Measurements from ENCODE around the gene CYP2W1. TPM values are rescaled to one million over a fixed set of nuclear protein-coding genes. Genes with fewer than 3 reads are reported as not detected.

The CYP2W1 gene
- total RNA-seq, 1 donor from 2014 or later = not detected

DNA sequence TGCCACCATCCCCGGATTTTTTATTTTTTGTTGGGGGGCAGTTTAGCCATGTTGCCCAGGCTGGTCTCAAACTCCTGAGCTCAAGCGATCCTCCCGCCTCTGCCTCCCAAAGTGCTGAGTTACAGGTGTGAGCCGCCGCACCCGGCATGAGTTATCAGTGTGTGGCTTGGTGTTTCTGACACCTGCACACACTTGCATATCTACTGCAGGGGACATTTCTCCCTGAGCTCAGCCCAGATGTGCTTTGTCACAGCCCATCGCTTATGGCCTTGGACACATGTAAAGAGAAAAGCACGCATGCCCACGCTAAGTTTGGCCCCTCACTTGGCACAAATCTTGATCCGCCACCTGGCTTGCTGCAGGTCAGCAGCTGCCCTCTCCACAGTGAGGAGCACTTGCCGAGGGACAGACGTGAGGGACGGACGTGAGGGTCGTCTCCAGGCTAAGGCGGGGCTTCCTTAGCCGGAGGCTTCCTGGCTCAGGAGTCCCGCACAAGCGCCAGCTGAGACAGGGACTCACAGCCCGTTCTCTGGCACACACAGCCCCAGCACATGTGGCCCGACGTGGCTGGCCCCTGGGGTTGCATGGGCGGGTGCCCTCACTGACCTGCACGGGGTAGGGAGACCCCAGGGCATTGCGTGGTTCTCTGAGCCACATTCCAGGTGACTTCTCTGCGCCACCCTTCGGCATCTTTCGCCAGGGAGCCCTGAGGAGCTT is 11.8 kb downstream of the CYP2W1 start:
- TF ChIP-seq, protein P1, sequence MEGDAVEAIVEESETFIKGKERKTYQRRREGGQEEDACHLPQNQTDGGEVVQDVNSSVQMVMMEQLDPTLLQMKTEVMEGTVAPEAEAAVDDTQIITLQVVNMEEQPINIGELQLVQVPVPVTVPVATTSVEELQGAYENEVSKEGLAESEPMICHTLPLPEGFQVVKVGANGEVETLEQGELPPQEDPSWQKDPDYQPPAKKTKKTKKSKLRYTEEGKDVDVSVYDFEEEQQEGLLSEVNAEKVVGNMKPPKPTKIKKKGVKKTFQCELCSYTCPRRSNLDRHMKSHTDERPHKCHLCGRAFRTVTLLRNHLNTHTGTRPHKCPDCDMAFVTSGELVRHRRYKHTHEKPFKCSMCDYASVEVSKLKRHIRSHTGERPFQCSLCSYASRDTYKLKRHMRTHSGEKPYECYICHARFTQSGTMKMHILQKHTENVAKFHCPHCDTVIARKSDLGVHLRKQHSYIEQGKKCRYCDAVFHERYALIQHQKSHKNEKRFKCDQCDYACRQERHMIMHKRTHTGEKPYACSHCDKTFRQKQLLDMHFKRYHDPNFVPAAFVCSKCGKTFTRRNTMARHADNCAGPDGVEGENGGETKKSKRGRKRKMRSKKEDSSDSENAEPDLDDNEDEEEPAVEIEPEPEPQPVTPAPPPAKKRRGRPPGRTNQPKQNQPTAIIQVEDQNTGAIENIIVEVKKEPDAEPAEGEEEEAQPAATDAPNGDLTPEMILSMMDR (IDR thresholded peaks at IDR 0.05) = no peak
- Histone ChIP-seq H3K4me1 (peaks cover 11% of the 10 kb centered on the region), H3K36me3 (peaks cover 28% of the 10 kb centered on the region), H3K27ac (no peak overlapping the region), H3K27me3 (ENCODE audit: low read depth) (peaks cover 4% of the 10 kb centered on the region), H3K4me3 (no peak overlapping the region), H3K9me3 (no peaks in the 10 kb centered on the region)
- intact Hi-C loops (cut with DNase I) = loop anchor here (5.0 kb wide), 1 partner anchor 68 kb away; no protein-coding TSS in a partner anchor
- no peak for ATAC-seq
- no peak for DNase-seq

DNA sequence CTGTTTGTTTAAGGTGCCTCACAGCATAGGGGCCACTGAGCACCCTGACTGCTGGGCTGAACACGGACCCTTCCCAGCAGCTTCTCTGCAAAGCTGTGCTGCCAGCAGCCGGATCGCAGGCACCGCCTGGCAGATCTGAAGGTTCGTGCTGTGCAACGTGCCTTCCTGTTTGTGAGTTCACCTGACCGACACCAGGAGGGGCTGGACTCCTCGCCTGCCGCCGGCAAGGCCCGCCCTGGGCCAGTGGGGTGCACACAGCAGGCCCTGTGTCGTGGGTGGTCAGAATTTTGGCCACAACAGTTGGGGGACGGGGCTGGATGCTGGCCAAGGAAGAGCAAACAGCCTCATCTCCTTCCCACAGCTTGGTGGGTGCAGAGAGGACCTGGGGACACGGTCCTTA is 12.6 kb downstream of the CYP2W1 start:
- Histone ChIP-seq H3K4me1 (peaks cover 11% of the 10 kb centered on the region), H3K27ac (no peak overlapping the region), H3K9me3 (no peaks in the 10 kb centered on the region), H3K36me3 (peaks cover 31% of the 10 kb centered on the region), H3K27me3 (ENCODE audit: low read depth) (peaks cover 4% of the 10 kb centered on the region), H3K4me3 (no peak overlapping the region)
- no peak for ATAC-seq
- intact Hi-C loops (cut with DNase I) = no loop called here
- no peak for DNase-seq
- TF ChIP-seq, protein P1 (IDR thresholded peaks at IDR 0.05) = no peak

- Histone ChIP-seq H3K4me1 (peaks cover 11% of the 10 kb centered on the region), H3K4me3 (no peak overlapping the region), H3K27me3 (ENCODE audit: low read depth) (peaks cover 4% of the 10 kb centered on the region), H3K36me3 (peaks cover 31% of the 10 kb centered on the region), H3K9me3 (no peaks in the 10 kb centered on the region), H3K27ac (no peak overlapping the region)
- no peak for ATAC-seq
- DNase-seq = no peak
- intact Hi-C loops (cut with DNase I) = no loop called here
- TF ChIP-seq, protein P1 (IDR thresholded peaks at IDR 0.05) = no peak
These were observed 13.3 kb downstream of the CYP2W1 start for GRCh38 chr7:996079-996872.

- intact Hi-C loops (cut with DNase I) = no loop called here
- Histone ChIP-seq H3K27ac (no peak overlapping the region), H3K4me1 (peaks cover 10% of the 10 kb centered on the region), H3K4me3 (no peak overlapping the region), H3K27me3 (ENCODE audit: low read depth) (no peaks in the 10 kb centered on the region), H3K9me3 (no peaks in the 10 kb centered on the region), H3K36me3 (peaks cover 31% of the 10 kb centered on the region)
- TF ChIP-seq, protein P1 (IDR thresholded peaks at IDR 0.05) = no peak
- ATAC-seq (no peak), DNase-seq (no peak)
These were observed 14.7 kb downstream of the CYP2W1 start for GRCh38 chr7:997404-998395.

Measured in lower lobe of right lung (tissue), 2 donors.